HUES6 (cell line): Measurements from ENCODE around the gene CNTN5.

Experiments used
- H3K27ac ChIP-seq: 2 replicates; pipeline ENCODE4 v1.7.0; 2013; ENCODE audit warnings: low read depth, mild to moderate bottlenecking, low read length, inconsistent platforms
- H3K27me3 ChIP-seq: 2 replicates; pipeline ENCODE4 v1.6.1; 2013; ENCODE audit warnings: low read length; ENCODE audit not compliant: control insufficient read depth, insufficient read depth
- H3K36me3 ChIP-seq: 2 replicates; pipeline ENCODE4 v1.6.1; 2013; ENCODE audit warnings: low read length; ENCODE audit not compliant: control insufficient read depth, insufficient read depth
- H3K4me1 ChIP-seq: 2 replicates; pipeline ENCODE4 v1.6.1; 2013; ENCODE audit warnings: low read length; ENCODE audit not compliant: control insufficient read depth, insufficient read depth
- H3K4me3 ChIP-seq: 2 replicates; pipeline ENCODE4 v1.5.1; 2013; ENCODE audit warnings: low read depth, low read length
- H3K9ac ChIP-seq: one replicate; pipeline ENCODE4 v1.6.1; 2013; ENCODE audit warnings: mild to moderate bottlenecking, low read length
- H3K9me3 ChIP-seq: 2 replicates; pipeline ENCODE4 v1.6.1; 2013; ENCODE audit warnings: low read depth, low read length; ENCODE audit not compliant: control insufficient read depth, insufficient read depth

Gene CNTN5

DNA sequence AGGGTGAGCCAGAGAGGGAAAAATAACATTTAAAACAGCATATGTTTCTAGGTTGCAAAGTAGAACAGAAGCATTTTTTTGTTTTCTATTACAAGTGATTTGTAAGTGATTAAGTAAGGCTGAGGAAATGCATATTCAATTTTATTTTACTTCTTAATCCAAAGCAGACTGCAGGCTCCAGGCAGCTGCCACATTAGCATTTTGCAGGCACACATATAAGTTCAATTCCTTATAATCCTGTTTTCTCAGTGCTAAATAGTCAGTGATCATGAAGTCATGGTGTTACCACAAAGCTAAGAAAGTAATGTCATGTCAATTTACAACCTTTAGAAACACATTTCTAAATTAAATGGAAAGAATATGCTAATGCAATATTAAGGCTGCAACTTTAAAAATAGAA is 149.8 kb downstream of the CNTN5 start:
- Histone ChIP-seq H3K4me3 (no peak overlapping the region), H3K9ac (no peak overlapping the region), H3K27me3 (no peaks in the 10 kb centered on the region), H3K36me3 (no peaks in the 10 kb centered on the region), H3K27ac (no peak overlapping the region), H3K4me1 (no peaks in the 10 kb centered on the region), H3K9me3 (no peaks in the 10 kb centered on the region)

DNA sequence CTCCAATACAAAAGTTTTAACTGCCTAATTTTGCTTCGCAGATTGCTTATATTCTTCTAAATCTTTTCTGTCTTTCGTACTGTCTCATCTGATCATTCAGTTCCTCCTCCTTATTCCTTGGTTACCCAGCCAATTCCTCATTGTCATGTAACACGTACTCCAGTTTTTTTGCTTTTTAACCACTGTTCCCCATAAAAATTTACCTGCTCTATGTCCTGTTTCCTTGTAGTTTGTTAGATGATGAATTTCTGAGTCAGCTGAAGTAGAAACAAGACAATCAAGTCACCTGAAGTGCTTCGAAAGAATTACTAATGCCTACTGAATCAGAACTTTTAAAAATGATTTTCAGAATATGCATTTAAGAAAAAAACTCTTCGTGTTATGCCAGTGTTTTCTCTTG is 150.6 kb downstream of the CNTN5 start:
- H3K27me3 ChIP-seq, result no peaks in the 10 kb centered on the region
- H3K36me3 ChIP-seq, result no peaks in the 10 kb centered on the region
- H3K9ac ChIP-seq, result no peak overlapping the region
- no peak overlapping the region for H3K27ac ChIP-seq
- H3K4me3 ChIP-seq, result no peak overlapping the region
- no peaks in the 10 kb centered on the region for H3K4me1 ChIP-seq
- no peaks in the 10 kb centered on the region for H3K9me3 ChIP-seq

DNA sequence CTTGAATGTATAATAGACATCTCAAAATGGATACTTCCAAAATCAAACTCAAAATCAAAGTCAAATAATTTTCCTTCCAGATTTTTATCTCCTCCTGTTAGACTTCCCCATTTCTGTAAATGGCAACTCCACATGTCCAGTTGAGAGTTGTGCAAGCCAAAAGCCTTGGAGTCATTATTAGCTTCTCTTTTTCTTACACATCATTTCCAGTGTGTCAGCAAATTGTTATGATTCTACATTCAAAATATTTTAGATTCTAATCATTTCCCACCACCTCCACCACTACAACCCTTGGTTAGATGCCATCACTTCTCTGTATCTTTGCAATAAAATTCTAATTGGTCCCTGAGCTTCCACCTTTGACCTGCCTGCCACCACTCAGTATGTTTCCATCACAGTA is 155.7 kb downstream of the CNTN5 start:
- Histone ChIP-seq H3K9me3 (no peaks in the 10 kb centered on the region), H3K27ac (no peak overlapping the region), H3K4me1 (no peaks in the 10 kb centered on the region), H3K27me3 (no peaks in the 10 kb centered on the region), H3K4me3 (no peak overlapping the region), H3K36me3 (no peaks in the 10 kb centered on the region), H3K9ac (no peak overlapping the region)

DNA sequence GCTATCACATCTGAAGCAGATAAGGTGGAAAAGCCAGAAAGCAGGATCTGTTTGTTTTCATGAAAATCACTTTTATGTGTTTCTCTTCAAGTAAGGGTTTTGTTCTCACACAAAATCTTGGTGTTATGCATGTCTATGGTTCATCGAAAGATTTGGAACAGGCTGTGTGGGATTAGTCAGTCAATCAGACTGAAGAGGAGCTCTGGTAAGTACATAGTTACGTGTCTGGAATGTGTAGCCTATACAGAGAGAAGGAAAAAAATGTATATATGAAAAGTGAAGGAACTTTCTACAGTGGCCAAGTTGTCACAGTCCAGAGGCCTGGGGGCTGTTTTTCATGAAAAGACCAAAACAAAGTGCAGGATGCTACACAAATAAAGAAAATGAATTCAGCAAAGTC is 156.7 kb downstream of the CNTN5 start:
- no peaks in the 10 kb centered on the region for H3K27me3 ChIP-seq
- H3K36me3 ChIP-seq, result no peaks in the 10 kb centered on the region
- H3K4me3 ChIP-seq, result no peak overlapping the region
- no peak overlapping the region for H3K27ac ChIP-seq
- H3K9ac ChIP-seq, result no peak overlapping the region
- H3K4me1 ChIP-seq, result no peaks in the 10 kb centered on the region
- H3K9me3 ChIP-seq, result no peaks in the 10 kb centered on the region

DNA sequence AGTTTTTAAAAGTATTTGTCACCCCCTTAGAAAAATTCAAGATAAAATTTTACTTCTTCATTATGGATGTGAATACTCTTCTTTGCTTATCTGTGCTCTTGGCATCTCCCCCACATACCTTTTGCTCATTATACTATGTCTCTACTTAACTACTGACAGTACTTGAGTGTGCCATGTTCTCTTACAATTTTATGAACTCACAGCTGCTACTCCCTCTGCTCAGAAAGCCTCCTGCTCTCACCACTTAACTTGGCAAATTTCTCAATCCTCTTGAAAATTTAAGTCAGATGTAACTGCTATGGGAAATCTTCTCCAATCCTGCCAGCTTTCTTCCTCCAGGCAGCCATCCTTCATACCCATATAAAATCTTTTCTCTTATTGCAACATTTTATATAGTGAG is 163.4 kb downstream of the CNTN5 start:
- no peak overlapping the region for H3K27ac ChIP-seq
- H3K36me3 ChIP-seq, result no peaks in the 10 kb centered on the region
- no peaks in the 10 kb centered on the region for H3K27me3 ChIP-seq
- no peak overlapping the region for H3K9ac ChIP-seq
- no peak overlapping the region for H3K4me3 ChIP-seq
- no peaks in the 10 kb centered on the region for H3K4me1 ChIP-seq
- H3K9me3 ChIP-seq, result no peaks in the 10 kb centered on the region

DNA sequence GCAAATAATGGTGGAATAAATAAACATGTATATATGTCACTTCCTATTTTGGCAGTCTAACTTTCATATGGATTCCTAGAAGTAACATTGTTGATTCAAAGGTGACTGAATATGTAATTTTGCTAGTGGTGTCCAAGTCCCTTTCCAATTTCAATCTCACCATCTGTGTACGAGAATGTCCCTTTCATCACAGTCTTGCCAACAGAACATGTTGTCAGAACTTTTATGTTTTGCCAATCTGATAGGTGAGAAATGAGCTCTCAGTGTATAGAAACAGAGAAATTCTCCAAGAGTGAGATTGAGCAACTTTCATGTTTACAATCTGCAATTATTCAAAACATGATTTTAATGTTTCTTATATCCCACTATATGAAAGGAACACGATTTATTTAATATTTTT is 167.5 kb downstream of the CNTN5 start:
- Histone ChIP-seq H3K9me3 (no peaks in the 10 kb centered on the region), H3K27me3 (no peaks in the 10 kb centered on the region), H3K9ac (no peak overlapping the region), H3K4me3 (no peak overlapping the region), H3K36me3 (no peaks in the 10 kb centered on the region), H3K27ac (no peak overlapping the region), H3K4me1 (peaks cover 7% of the 10 kb centered on the region; the same call in 1 of the 2 replicates)

DNA sequence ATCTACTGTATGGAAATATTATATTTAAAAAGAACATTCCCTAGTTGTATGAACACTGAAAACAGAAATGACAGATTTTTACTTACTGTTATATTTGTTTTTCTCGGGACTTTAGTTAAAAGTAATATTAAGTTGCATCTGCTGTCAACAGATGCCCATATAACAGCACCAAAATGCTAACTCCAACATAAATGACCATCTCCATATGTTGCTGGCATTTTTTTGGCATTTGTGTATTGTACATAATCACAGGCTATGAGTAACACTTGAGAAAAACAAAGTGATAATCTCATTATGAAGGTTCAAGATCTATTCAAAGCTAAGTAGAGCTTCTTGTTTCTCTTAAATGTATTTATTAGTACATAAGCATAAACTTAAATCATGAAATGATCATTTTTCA is 172.0 kb downstream of the CNTN5 start:
- Histone ChIP-seq H3K27ac (no peak overlapping the region), H3K9ac (no peak overlapping the region), H3K4me1 (peaks cover 17% of the 10 kb centered on the region; the same call in 1 of the 2 replicates), H3K4me3 (no peak overlapping the region), H3K27me3 (no peaks in the 10 kb centered on the region), H3K9me3 (no peaks in the 10 kb centered on the region), H3K36me3 (no peaks in the 10 kb centered on the region)

DNA sequence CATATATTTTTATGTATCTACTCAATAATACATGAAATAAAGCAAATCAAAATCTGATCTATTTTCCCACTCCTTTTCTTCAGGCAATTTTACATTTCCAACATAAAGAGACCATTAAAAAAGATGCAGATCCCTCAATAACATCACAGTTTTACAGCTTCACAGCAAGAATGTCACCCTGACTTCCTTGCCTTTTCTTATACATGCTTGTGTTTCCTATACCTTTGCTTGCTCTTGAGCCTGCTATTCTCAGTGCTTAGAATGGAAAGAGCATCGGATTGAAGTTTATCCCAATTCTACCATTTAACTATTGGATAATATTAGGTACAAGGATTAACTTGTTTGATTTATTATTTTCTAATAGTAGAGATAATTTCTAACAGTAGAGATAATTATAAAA is 176.7 kb downstream of the CNTN5 start:
- H3K4me3 ChIP-seq, result no peak overlapping the region
- H3K9ac ChIP-seq, result no peak overlapping the region
- H3K4me1 ChIP-seq, result peaks cover 39% of the 10 kb centered on the region
- H3K9me3 ChIP-seq, result no peaks in the 10 kb centered on the region
- no peak overlapping the region for H3K27ac ChIP-seq
- H3K27me3 ChIP-seq, result no peaks in the 10 kb centered on the region
- H3K36me3 ChIP-seq, result no peaks in the 10 kb centered on the region

DNA sequence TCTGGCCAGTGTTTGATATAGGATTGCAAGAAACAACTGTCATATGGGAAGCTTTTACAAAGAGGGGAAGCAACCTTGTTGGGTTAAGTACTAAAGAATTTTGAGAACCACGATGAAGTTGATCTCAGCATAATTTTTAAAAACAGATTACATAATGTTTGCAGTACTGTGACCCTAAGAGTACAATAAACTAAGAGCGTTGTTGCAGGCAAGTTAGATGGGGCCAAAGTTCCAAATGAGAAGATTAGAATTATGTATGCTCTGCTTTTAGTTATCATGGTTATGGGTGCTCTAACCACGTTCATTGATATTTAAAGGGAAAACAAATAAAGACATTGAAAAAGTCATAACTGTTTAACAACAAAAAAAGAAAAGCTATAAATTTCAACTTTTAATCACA is 177.5 kb downstream of the CNTN5 start:
- H3K9ac ChIP-seq, result no peak overlapping the region
- no peaks in the 10 kb centered on the region for H3K36me3 ChIP-seq
- peaks cover 37% of the 10 kb centered on the region for H3K4me1 ChIP-seq
- H3K4me3 ChIP-seq, result no peak overlapping the region
- no peaks in the 10 kb centered on the region for H3K9me3 ChIP-seq
- no peaks in the 10 kb centered on the region for H3K27me3 ChIP-seq
- no peak overlapping the region for H3K27ac ChIP-seq

DNA sequence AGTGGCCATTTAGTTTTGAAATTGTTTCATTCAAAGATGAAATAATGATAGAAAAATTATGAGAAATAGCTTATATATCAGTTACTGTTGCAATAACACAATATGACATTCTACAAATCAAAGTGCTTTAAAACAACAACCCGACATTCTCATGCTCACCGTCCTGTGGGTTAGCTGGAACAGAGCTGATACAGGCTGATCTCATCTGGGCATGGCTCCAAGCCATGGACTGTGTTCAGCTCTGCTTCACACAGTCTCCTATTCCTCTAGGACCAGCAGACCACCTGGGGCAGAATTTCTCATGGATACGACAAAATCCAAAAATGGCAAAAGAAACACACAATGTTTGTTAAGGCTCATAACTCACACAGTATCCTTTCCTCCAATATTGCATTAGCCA is 178.6 kb downstream of the CNTN5 start:
- Histone ChIP-seq H3K9me3 (no peaks in the 10 kb centered on the region), H3K4me3 (no peak overlapping the region), H3K27ac (no peak overlapping the region), H3K36me3 (no peaks in the 10 kb centered on the region), H3K4me1 (peaks cover 32% of the 10 kb centered on the region), H3K9ac (no peak overlapping the region), H3K27me3 (no peaks in the 10 kb centered on the region)

DNA sequence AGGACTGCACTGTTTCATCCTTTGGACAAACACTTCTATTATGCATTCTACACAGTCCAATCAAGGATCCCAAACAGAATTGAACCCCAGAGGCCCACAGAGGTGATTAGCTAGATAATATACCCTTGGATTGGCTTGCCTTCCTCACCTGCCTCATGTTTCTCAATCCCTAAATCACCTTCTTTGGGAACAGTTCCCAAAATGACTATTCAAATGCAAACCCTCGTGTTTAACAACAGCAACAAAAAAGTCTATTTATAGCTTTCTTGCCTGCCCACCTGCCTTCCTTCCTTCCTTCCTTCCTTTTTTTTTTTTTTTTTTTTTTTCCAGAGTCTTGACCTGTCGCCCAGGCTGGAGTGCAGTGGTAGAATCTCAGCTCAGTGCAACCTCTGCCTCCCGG is 180.0 kb downstream of the CNTN5 start:
- Histone ChIP-seq H3K4me1 (peaks cover 32% of the 10 kb centered on the region), H3K9ac (no peak overlapping the region), H3K27me3 (no peaks in the 10 kb centered on the region), H3K4me3 (no peak overlapping the region), H3K27ac (no peak overlapping the region), H3K36me3 (no peaks in the 10 kb centered on the region), H3K9me3 (no peaks in the 10 kb centered on the region)

DNA sequence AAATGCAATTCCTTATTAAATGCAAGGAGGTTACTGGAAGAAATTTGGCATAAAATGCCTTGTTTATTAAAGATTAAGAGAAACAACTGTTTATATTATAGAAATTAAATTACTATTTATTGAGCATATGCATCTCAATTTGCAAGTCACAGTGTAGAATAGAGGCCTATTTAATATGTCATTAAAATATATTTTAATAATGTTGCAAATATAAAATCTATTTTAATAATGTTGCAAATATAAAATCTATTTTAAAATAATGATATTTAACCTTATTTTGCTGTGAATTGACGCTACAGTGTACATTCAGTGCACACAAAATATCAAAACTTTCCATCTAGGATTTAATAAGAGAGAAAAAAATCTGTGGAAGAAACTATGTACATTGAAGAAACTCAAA is 188.1 kb downstream of the CNTN5 start:
- H3K27ac ChIP-seq, result no peak overlapping the region

More for the DNA sequence above, 188.1 kb downstream of the CNTN5 start:
- H3K36me3 ChIP-seq, result no peaks in the 10 kb centered on the region
- H3K9me3 ChIP-seq, result no peaks in the 10 kb centered on the region
- H3K27me3 ChIP-seq, result no peaks in the 10 kb centered on the region
- H3K4me3 ChIP-seq, result no peak overlapping the region
- H3K9ac ChIP-seq, result no peak overlapping the region
- peaks cover 5% of the 10 kb centered on the region; the same call in 1 of the 2 replicates for H3K4me1 ChIP-seq
